Stimulated activated CD8-positive, alpha-beta memory T cell treated with anti-CD3 and anti-CD28 coated beads, Interleukin-7, amount 100 ng/mL, for 24 hours (primary cell): Measurements from ENCODE around the gene BRSK2.

Experiments used
- DNase-seq: peaks from one replicate; pipeline ENCODE4 v3.0.0-alpha.2; 2020; ENCODE audit warnings: low read depth

The BRSK2 gene

DNA sequence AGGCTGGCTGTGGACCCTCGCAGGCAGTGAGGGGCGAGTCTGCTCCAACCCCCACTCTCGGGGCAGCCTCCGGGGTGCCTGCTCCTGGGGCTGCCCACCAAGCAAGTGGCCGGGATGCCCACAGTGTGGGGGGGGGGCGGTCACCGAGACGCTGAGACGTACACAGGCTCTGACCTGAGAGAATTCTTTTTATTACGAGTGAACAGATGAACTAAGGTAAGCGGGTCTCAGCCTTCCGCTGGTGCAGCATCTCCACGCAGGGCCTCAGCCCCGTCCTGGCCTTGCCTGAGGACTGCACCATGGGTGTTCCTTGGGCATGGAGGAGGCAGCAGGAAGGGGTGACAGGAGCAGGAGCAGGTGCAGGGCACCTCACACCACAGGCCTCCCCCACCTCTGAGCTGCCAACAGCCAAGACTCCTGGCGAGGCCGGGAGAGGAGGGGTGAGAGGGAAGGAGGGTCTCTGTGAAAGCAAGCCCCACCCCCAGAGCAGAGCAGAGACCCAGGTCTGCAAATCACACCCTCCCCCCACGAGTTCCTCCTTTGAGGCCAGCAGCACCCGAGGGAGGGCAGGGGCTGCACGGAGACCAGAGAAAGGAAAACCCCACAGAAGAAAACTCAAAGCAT is 79.7 kb downstream of the BRSK2 start:
- DNase-seq = no peak

DNA sequence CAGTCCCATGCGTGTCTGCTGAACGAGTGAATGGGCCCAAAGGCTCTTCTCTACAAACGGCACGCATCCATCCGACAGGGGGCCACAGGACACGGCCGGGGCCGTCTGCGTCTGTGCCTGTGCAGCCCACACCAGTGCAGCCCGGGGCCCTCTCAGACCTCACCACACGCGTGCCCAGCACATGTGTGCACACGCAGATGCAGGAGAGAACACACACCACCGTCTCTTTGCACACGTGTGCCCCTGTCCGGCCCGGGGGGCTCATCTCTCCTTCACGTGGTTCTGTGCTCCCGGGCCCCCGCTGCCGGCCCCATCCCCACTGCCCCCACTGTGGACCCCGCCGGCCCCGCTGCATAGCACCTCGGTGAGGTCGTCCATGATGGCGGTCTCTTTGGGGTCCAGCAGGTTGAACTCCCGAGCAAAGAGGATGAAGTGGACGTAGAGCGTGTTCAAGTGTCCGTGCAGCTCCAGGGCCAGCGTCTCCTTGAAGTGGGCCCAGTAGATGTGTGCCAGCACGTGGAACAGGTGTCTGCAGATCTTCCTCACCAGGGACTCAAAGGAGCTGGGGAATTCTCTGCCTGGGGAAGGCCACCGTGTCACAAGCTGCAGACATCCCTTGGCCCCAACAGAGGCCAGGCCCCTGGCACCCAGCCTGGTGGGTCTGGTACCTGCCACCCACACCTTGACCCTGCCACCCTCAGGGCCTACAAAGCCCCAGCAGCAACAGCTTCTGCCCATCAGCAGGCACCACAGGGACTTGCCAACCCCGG is 80.4 kb downstream of the BRSK2 start:
- DNase-seq = no peak

DNA sequence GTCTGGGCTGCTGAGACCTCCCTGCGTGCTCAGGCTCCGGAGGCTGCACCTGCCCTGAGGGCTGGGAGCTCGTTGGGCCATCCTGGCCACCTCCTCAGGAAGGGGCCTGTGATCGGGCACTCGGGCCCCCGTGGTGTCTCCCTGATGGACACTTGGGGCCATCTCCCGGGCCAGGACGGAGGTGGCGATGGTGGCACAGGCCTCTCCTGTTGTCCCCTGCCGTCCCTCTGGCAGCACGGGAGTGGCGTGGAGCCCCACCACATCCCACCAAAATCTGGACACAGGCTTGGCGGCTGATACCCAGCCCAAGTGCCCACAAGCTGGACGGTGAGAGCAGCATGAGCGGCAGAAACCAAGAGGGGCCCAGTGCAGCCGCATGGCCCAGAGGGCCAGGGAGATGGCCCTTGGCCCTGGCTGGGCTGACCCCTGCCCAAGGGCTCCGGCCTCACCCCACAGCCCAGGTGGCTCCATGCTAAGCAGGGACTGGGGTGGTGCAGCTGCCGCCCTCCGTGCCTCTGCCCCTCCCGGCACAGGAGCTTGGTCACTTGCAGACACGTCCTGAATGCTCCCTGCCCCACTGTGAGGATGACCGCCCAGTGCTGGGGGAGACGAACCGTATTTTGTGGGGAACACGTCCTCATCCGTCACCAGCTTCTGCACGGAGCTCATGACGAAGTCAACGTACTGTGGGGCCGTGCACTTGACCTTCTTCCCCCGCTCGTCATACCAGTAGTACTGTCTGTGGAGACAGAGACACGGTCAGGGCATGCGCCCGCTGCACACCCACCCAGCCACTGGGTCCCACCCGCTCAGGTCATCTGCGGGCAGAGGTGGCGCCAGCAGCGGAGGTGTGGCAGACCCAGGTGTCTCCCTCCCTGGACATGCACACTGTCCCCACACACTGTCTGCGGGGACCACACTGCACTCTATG is 81.2 kb downstream of the BRSK2 start:
- DNase-seq = no peak

DNA sequence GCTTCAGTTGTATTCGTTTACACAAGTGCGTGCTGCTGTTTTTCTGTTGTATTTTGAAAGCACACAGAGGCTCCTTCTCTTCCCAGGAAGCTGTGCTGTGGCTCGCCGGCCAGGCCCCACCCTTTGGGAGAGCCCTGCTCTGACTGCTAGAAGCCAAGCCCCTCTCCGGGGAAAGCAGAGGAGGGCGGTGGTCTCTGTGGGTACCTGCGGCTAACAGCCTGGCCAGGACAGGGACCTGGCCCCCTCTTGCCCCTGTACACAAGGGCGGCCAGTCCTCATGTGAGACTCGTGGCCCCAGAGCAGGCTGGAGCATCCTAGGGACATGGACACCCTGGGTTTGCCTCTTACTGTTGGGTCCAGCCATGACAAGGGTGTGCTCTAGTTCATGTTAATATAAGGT is 82.0 kb downstream of the BRSK2 start:
- no peak for DNase-seq

DNA sequence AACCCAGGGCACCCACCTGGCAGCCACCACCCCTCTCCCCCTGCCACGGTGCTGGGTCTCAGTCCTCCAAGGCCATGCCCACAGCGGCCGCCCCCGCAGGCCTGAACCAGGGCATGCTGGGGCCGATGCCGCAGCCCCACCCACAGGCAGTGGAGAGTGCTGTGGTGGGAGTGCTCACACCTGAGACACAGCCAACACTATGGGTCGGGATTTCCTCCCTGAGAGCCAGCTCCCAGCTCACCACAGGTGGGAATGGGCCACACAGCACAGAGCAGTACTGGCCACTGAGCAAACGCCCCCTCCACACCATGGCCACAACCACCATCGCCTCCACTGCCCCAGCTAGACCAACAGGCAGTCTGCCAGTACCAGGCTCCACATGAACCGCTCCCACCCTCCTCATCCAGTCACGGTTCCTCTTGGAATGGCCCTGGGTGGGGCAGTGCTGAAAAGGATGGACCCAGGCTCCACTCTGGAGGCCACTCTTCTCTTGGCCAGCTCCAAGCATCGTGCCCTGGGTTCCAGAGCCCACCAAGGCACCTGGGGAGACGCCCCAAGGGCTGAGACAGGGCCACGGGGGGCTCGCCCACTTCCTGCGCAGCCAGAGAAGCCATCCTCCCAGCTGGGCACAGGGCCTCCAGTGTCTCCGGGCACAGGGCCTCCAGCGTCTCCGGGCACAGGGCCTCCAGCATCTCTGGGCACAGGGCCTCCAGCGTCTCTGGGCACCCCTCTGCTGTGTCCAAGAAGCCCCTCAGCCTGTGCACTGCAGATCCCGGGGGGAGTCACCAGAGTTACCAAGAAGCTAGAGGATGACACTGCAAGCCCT is 82.7 kb downstream of the BRSK2 start:
- no peak for DNase-seq

DNA sequence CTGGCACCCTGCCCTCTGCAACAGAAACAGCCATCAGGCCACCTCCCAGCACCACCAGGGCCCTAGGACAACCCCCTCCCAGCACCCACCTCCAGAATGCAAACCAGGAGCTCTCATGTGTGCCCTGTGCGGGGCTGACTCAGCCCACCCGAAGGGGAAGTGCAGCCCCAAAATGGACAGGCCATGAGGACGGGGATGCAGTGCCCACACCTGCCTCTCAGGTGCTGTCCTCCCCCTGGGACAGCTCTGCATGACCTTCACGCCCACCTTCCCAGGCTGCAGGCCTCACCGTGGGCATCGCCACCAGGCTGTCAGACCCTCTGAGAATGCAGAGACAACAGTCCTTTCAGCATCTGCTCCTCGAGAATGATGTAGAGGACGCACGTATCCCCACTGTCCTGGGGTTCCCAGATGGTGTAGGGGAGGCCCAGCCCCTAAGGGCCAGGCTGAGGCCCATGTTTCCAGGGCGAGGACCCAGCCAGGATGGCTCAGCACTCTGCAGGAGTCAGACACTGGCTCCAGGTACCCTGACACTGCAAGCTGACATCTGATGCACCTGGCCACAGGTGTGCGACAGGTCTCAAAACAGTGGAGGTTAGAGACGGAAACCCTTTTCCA is 83.4 kb downstream of the BRSK2 start:
- no peak for DNase-seq

DNA sequence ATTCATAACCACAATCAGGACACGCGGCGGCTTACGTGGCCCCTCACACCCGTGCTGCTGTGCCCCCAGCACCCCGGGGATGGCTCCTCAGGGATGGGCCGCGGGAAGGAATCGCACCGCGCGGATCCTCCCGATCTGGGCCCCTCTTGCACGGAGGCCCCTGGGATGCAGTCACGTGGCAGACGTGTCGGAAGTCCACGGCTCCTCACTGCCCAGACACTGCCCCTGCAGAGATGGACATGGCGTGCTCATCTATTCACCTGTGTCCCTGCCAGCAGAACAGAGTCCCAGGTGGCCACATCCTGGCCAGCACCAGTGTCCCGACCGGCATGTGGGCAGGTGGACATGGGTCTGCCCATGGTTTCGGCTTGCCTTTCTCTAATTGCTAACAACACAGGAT is 84.1 kb downstream of the BRSK2 start:
- DNase-seq = no peak

DNA sequence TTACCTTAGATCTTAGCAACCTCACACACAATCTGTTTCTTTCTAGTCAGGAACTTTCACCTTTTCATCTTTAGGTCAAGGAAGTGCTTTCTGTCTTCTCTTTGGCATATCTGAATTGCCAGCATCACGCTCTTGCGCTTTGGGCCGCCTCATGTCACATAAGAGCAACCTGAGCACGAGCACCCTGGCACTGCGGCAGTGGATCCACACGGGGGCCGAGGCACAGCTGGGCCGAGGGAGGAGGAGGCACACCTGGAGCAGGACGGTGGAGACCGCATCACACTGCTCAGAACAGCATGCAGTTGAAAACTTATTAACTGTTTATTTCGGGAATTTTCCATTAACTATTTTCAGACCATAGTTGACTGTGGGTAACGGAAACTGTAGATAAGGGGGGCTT is 86.1 kb downstream of the BRSK2 start:
- no peak for DNase-seq

DNA sequence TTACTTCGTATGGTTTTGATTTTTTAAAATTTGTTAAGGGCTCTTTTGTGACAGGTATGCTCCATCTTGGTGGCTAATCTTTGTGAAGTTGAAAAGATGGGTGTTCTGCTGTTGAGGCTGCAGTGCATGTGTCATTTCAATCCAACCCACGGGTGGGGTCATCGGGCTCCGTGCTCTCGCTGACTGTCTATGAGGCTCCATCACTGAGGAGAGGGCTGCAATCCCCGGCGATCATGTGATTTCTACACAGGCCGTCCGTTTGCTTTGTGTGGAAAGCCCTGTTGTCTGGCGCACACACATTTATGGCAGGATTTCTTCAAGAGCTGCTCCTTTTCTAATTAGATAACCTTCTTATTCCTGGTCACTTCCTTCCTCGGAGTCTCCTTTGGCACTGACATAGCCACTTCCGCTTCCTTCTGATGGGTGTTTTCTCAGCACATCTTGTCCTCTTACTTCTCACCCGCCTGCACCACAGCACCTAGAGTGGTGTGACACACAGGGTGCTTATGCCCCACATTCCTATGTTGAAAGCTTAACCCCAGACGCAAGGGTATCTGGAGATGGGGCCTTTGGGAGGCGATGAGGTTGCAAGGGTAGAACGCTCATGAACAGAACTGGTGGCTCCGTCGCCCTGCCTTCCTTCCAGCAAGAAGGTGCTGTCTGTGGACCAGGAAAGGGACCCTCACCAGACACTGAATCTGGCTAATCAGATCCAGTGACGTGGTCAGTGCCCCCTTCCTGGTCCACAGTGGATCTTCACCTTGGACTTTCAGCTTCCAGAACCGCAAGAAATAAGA is 87.4 kb downstream of the BRSK2 start:
- no peak for DNase-seq

DNA sequence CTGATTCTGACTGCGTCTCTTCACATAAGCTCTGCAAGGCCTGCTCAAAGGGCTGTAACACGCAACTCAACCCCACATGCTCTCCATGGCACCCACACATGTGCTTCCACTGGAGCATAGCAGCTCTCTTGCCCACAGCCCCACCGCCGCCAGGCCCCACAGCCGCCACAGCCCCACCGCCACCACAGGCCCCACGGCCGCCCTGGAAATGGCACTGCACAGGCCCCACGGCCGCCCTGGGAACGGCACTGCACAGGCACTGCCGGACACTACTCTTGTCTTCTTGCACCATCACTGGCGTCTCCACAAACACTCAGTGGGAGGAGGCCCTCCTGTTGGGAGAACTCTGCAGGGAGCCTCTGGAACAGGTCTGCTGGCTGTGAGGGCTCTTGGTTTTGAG is 88.3 kb downstream of the BRSK2 start:
- no peak for DNase-seq

DNA sequence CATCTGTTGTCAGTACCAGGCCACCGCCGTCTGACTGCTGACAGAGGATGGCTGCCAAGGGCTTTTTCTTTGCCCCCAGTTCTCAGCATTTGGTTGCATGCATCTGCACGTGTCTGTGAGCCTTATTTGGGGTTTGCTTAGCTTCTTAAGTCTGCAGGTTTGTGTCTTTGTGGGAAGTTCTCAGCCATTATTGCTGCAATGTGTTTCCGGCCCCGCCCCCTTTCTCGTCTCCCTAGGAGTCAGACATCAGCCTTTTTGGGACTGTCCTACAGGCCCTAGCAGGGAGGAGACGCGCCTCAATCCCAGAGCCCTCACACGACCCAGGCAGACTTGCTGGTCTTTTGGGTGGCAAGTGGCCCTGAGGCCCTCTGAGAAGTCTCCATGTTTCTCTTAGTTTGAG is 88.8 kb downstream of the BRSK2 start:
- no peak for DNase-seq

DNA sequence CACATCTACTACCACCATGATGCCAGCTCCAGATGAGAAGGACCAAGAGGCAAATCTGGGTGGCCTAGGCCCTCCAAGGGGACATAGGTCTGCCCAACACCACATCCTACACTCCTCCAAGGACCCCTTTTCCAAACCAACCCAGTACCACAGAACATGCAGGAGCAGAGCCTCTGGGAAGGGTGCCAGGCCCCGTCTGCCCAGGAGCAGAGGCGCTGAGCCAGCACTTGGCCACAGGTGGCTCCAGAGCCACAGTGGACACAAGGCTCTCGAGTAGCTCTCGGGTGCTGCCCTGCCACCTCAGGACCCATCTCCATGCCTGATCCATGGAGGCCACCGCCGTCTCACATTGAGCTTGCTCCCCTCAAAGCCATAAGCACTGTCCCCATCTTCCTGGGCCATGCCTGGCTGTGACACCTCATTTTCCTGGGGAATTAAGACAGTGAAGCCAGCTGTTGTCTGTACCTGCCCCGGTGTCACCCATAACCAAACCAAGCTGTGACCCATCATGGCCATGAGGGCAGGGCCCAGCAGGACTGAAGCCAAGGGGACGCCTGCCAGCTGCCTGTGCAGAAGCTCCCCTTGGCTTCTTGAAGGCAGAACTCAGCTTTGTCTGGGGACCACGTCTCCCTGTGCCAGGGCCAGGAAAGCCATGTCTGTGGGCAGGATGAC is 89.4 kb downstream of the BRSK2 start:
- DNase-seq = no peak

DNA sequence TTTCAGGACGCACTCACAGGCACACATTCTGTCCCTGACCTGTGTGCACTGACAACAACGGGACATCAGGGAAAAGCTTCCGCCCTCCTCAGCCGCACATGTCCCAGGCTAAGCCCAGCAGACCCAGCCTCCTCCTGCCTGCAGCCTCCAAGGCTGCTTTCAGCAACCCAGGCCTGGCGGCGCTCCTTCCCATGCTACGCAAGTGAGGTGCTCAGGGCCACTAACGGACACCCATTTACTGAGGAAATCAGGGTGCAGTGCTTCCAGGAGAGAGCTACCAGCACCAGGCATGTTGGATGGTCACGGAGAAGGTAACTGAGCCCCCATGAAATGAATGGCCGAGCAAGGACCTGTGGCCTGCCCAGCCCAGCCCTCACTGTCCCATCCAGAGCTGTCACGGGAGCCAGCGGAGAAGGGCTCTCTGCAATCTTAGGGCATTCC is 90.0 kb downstream of the BRSK2 start:
- DNase-seq = no peak

DNA sequence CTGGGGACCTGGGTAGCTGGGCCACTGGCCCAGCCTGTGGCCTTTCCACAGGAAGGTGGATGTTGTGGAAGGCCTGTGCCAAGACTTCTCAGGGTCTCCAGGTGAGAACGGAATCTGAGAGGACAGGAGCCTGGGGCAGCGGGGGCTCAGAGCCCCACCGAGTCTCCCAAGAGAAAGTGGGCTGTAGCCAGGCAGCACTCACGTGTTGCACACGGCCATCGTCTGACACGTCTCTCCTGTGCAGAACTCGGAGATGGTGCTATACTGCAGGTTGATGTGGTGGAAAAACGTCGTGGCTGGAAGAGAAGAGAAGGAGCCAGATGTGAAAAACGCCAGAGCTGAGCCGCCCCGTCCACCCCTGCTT is 90.4 kb downstream of the BRSK2 start:
- DNase-seq = no peak

DNA sequence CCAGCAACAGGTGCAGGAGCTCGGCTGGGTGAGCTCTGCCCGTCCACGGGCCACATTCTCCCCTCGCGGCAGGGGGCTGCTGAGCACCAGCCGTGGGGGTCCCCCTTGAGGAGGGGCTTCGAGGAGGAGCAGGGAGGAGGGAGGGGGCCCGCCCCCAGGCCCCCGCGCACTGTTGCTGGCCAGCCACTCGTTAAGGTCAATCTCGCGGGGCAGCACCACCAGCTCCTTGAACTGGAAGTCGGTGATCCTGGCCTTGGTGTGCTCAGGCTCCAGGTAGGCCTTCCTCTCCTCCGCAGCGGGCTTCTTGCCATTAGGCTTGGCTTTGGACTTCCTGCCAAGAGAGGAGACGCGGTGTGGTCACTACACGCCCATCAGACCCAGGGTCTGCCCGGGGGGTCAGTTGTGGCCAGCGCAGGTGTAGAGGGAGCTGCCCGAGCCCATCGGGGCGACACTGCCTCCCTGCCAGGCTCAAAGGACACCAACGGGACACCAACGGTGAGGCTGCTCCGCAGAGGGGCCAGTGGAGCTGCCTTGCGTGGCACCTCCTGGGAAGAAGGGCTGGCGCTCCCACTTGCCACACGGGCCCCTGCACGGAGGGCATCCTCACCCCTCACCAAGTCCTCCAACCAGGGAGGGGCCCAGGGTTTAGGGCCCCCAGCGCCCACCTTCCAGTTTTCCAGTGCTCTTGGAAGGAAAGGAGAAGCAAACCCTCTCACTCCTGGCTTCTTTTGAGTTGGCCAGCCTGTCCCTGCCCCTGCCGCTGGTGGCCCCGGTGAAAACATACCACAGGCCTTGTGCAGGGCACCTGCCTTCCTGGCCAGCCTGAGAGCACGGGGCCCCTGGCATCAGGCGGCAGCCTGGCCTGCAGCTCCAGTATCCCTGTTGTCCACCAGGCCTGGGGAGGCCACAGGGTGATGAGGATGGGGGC is 91.1 kb downstream of the BRSK2 start:
- DNase-seq = no peak

DNA sequence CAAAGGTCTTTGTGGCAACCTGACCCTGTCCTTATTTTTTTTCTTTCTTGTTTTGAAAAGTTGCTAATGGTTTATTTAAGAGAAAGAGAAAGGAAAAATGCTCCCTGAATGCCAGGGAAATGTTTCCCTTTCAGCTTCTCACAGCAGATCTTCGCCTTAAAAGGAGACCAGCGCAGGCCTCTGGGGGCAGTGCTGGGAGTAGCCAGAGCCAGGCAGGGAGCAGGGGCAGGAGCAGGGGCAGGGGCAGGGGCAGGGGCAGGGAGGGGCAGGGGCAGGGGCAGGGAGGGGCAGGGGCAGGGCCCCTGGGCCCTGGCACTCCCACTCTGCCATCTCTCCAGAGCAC is 91.7 kb downstream of the BRSK2 start:
- no peak for DNase-seq

DNA sequence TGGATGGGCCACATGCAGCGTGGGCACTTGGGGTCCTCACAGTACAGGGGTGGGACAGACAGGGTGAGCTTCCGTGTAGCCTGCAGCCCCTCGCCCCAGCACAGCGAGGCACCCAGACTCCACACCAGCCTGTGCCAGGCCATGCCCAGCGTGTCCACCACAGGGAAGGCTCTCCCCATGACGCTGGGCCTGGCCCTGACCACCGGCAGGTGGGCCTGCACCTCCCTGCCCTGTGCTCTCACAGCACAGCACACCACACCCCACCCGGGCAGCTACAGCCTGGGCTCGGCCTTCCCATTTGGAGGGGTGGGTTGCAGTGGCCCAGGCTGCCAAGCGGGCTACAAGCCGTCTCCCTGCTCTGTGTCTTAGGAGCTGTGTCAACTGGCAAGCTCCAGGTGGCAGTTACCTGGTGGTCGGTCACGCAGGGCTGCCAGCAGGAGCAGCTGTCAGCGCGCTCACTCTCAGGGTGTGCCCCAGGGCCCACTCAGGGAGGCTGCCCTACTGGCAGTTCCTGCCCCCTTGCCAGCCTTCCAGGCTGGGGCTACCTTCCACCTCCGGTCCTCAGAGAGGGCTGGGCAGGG is 92.2 kb downstream of the BRSK2 start:
- no peak for DNase-seq

DNA sequence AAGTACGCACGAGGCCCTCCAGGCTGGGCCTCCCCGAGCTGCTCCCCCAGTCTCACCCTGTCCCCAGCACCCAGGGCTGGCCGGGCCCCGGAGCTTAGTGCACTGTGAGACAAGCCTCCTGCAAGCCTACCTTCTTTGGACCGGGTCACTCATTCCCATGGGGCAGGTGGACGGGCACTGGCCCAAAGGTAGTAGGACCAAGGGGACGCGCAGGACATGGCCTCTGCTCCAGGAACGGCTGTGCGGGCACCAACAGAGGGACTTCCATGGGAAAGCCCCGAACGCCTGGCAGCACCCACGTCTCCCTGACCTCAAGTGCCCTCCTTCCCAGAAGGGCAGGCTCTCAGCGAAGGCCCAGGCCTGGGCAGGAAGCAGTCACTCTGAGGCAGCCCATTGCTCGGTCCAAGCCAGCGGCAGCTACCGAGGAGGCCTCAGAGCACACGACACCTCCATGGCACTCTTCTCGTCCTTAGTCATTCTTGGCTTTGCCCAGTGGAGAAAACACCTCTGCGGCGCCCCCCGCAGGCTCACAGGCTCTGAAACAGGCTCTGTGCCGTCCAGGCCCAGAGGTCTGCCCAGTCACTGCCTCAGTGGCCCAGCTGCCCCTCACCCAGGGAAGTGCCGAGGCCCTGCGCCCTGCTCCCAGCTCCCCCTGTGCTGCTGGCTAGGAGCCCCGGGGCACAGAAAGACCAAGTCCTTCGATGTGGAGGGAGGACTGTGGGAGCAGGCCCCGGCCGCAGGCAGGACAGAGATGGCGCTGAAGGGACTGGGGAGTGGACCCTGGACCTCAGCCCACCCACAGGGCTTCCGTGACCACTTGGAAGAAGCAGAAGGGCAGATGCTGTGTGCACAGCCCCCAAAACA is 93.1 kb downstream of the BRSK2 start:
- DNase-seq = no peak
